GM12873 (cell line): Measurements from ENCODE around the gene KCTD4.

ENCODE experiments used
- CTCF ChIP-seq: IDR thresholded peaks from 2 replicates; pipeline ENCODE4 v1.5.1; 2012; ENCODE audit warnings: low read depth, mild to moderate bottlenecking, moderate library complexity, low read length, control low read depth; ENCODE audit not compliant: insufficient read depth; ENCODE audit errors: missing control alignments

Gene KCTD4

GRCh38 chr13:45174478-45174877, 26.4 kb downstream of the KCTD4 start:
- TF ChIP-seq CTCF, result no peak

- TF ChIP-seq CTCF, result no peak
Observed at GRCh38 chr13:45168555-45168930, 32.3 kb downstream of the KCTD4 start.

DNA sequence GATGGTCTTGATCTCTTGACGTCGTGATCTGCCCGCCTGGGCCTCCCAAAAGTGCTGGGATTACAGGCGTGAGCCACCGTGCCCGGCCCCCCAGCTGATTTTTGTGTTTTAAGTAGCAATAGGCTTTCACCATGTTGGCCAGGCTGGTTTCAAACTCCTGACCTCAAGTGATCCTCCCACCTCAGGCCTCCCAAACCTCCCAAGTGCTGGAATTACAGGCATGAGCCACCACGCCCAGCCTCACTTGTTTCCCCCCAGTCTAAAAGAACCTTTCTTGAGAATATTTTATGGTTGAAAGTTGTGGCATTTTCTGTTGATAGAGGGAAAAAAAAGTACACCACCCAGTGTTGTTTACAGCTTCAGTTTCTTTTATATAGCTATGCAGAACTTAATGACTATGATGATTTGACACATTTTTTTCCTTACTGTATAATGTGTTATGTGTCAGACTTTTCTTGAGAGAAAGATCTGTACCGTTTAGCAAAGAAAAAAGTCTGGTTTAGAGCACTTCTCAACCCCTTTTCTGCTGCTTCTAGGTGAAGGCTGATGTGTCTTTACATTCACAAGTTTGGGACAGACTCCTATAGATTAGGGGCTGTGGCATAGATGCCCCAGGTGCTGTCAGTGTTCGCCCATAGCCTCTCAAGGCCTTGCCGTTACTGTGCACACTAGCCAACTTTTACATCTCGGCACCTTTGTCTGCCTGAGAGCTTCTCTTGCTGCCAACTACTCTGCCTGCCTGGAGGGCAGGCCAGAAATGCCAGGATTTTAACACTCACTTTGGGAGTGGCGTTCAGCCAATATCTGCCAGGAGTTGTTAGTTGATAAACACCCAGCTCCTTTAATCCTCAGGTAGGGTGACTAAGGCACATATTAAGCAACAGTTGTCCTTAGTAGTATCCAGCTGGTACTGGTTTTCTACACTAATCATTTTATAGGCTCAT, 33.0 kb downstream of the KCTD4 start:
- TF ChIP-seq CTCF, result no peak

GRCh38 chr13:45166858-45167257, 34.0 kb downstream of the KCTD4 start:
- no peak for TF ChIP-seq CTCF

DNA sequence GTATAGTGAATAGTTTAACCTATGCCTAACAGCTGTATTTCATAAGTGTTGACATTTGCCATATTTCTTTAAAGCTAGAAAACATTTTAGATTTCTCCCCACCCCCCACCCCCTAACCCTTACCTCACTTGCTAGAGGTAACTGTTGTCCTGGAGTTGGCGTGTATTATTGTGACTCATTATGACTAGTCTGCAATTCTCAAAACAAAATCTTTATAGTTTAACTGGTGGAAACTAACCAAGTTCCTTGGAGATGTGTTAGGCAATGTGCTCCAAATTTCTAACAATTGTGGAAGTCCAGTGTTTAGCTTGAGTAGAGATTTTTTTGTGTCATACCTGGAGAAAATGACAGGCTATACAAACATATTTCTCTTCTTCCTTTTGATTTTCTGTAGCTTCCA, 38.0 kb downstream of the KCTD4 start:
- no peak for TF ChIP-seq CTCF

DNA sequence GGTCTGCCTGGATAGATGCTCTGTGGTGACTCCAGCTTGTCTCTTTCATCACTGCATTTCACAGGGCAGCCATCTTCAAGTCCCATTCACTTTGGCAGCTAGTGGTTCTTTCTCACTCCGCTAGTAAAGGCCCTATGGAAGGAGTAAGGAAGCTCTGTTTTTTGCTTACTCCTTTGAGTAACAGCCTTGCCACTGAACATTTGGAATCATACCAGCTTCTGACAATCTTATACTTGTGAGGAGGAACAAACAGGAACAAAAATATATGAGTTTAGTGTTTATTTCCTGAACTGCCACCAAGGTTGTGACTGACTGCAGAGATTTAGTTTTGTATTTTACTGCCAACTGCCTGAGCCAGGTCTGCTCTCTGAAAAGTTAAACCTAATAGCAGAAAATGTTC, 38.7 kb downstream of the KCTD4 start:
- no peak for TF ChIP-seq CTCF

- TF ChIP-seq CTCF, result no peak
Observed at GRCh38 chr13:45156565-45157361, 44.1 kb downstream of the KCTD4 start.
